BJ (cell line): ENCODE data around the gene KAT6B. TPM values are rescaled to one million over a fixed set of nuclear protein-coding genes. Genes with fewer than 3 reads are reported as not detected.
A peak's percentile ranks its signal among the peaks of the same experiment; 100 is the strongest.

ENCODE experiments used
- CTCF ChIA-PET: fragments of 350-600 bp; formaldehyde crosslinking; extraction: SDS; loops from one replicate; lab custom pipeline; 2021; ENCODE audit warnings: antibody characterized with exemption, inconsistent platforms; lab: Yijun Ruan, JAX
- POLR2A ChIA-PET: fragments of 300-600 bp; sonication (Branson Sonifier 250); formaldehyde crosslinking; extraction: SDS; loops from one replicate; lab custom pipeline; 2021; ENCODE audit warnings: antibody characterized with exemption; lab: Charles Lee
- DNase-seq: peaks from one replicate; pipeline ENCODE4 v3.0.0-alpha.2; 2011; ENCODE audit warnings: low read depth
- H3K27me3 ChIP-seq: 2 replicates; pipeline ENCODE4 v1.6.0; 2011; ENCODE audit warnings: low read length; ENCODE audit not compliant: control insufficient read depth, insufficient read depth
- H3K36me3 ChIP-seq: 2 replicates; pipeline ENCODE4 v1.5.1; 2011; ENCODE audit warnings: low read length; ENCODE audit not compliant: control insufficient read depth, insufficient read depth
- H3K4me3 ChIP-seq: 2 replicates; pipeline ENCODE4 v1.5.1; 2011; ENCODE audit warnings: low read depth, mild to moderate bottlenecking, control low read depth, low read length
- polyA plus RNA-seq: library from polyadenylated mRNA; depleted of rRNA; stranded (reverse); fragments of >200 nt; gene quantifications from 2 replicates; pipeline ENCODE4 v1.2.3, GENCODE V29; 2011
- TF ChIP-seq, protein P1 (sequence below): IDR thresholded peaks from 2 replicates; pipeline ENCODE4 v1.5.1; 2011; ENCODE audit warnings: low read depth, mild to moderate bottlenecking, control low read depth, inconsistent platforms, low read length, moderate library complexity; ENCODE audit not compliant: insufficient read depth

Gene KAT6B
- polyA plus RNA-seq, 1 experiment: 5.1 TPM

- ChIA-PET CTCF (interaction anchor here (1.5 kb wide), 1 partner anchor 9 kb away, joined by 5 read pairs; no protein-coding TSS in a partner anchor), POLR2A (no interaction called here)
- no peak for DNase-seq
- TF ChIP-seq, protein P1, sequence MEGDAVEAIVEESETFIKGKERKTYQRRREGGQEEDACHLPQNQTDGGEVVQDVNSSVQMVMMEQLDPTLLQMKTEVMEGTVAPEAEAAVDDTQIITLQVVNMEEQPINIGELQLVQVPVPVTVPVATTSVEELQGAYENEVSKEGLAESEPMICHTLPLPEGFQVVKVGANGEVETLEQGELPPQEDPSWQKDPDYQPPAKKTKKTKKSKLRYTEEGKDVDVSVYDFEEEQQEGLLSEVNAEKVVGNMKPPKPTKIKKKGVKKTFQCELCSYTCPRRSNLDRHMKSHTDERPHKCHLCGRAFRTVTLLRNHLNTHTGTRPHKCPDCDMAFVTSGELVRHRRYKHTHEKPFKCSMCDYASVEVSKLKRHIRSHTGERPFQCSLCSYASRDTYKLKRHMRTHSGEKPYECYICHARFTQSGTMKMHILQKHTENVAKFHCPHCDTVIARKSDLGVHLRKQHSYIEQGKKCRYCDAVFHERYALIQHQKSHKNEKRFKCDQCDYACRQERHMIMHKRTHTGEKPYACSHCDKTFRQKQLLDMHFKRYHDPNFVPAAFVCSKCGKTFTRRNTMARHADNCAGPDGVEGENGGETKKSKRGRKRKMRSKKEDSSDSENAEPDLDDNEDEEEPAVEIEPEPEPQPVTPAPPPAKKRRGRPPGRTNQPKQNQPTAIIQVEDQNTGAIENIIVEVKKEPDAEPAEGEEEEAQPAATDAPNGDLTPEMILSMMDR: no peak
- H3K4me3 ChIP-seq: no peak overlapping the region
- peaks cover 14% of the 10 kb centered on the region for H3K36me3 ChIP-seq
- no peaks in the 10 kb centered on the region for H3K27me3 ChIP-seq
Measured at GRCh38 chr10:75018251-75018650, 191.9 kb downstream of the KAT6B start.

DNA sequence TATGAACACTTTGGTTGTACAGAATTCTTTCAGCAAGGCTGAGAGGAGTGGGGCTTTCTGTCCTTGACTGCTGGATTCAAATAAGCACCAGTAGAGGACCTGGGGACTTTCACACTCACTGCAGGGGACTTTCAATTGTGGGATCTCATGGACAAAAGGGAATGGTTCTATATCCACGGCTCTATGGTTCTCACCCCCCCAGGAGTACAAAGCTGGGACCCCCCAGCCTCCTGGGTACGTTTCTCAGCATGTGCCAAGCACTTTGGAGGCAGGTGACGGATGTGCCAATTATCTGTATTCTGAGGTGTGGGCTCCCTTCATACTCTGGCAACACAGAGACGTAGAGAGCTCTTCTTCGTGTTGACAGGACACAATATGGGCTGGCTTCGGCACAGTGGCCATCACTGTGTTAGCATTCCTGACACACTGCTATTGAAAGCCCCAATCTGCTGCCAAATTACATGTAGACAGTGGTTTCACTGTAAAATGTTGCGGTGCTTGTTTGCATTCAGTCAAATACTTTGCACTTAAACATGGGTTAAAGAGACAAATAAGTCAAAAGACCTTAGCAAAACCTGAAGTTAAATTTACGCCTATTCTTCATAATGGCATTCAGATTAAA, 192.4 kb downstream of the KAT6B start:
- CTCF ChIA-PET: interaction anchor here (1.5 kb wide), 1 partner anchor 9 kb away, joined by 5 read pairs; no protein-coding TSS in a partner anchor
- POLR2A ChIA-PET: interaction anchor here (0.6 kb wide), 1 partner anchor 109 kb away, joined by 14 read pairs; no protein-coding TSS in a partner anchor
- TF ChIP-seq, protein P1: no peak

GRCh38 chr10:75019370-75019769, 193.0 kb downstream of the KAT6B start:
- ChIA-PET CTCF (interaction anchor here (1.0 to 1.5 kb wide), 2 partner anchors 30 to 390 kb away, joined by 3 read pairs; no protein-coding TSS in a partner anchor), POLR2A (interaction anchor here (0.6 kb wide), 1 partner anchor 109 kb away, joined by 14 read pairs; no protein-coding TSS in a partner anchor)
- Histone ChIP-seq H3K4me3 (no peak overlapping the region), H3K36me3 (peaks cover 14% of the 10 kb centered on the region), H3K27me3 (no peaks in the 10 kb centered on the region)
- TF ChIP-seq, protein P1: peak; percentile 33
- no peak for DNase-seq

More for the DNA sequence above, 192.4 kb downstream of the KAT6B start:
- no peak for DNase-seq
- peaks cover 14% of the 10 kb centered on the region for H3K36me3 ChIP-seq
- H3K4me3 ChIP-seq: no peak overlapping the region
- H3K27me3 ChIP-seq: no peaks in the 10 kb centered on the region

- Histone ChIP-seq H3K36me3 (peaks cover 17% of the 10 kb centered on the region), H3K27me3 (no peaks in the 10 kb centered on the region), H3K4me3 (no peak overlapping the region)
- no peak for DNase-seq
- TF ChIP-seq, protein P1: no peak
- CTCF ChIA-PET: interaction anchor here (0.6 to 1.5 kb wide), 4 partner anchors 31 to 776 kb away, joined by 3 to 4 read pairs (median 3); no protein-coding TSS in a partner anchor
- POLR2A ChIA-PET: no interaction called here
Measured at GRCh38 chr10:75020168-75020567, 193.8 kb downstream of the KAT6B start.

DNA sequence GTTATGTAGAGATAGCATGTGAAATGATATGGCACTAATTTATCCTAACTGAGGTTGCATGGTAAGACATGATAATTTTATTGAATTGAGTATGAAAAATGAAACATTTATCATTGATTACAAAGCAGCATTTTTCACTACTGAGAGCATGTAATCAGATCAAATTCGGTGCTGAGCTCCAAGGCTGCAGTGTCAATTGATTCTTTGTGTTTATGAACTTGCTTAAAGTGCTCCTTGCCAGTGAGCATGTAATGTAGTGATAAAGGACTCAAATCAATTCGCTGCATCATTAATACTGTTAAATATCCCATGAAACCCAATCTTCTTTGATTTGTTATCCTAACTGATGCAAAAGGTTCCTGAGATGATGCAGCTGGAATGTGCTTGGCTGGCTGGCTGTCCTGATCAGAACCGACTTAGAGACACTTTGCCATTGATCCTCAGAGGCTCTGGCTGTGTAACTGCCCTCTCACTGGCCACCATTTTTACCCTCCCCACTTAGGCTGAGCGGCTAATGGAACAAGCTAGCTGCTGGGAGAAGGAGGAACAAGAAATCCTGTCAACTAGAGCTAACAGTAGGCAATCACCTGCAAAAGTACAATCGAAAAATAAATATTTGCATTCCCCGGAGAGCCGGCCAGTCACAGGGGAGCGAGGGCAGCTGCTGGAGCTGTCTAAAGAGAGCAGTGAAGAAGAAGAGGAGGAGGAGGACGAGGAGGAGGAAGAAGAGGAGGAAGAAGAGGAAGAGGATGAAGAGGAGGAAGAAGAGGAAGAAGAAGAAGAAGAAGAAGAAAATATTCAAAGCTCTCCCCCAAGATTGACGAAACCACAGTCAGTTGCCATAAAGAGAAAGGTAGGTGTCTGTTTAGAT, 195.2 kb downstream of the KAT6B start:
- CTCF ChIA-PET: interaction anchor here (0.6 to 1.4 kb wide), 7 partner anchors 79 to 754 kb away, joined by 3 to 6 read pairs (median 3); no protein-coding TSS in a partner anchor
- Histone ChIP-seq H3K4me3 (no peak overlapping the region), H3K36me3 (peaks cover 22% of the 10 kb centered on the region), H3K27me3 (no peaks in the 10 kb centered on the region)
- TF ChIP-seq, protein P1: no peak
- DNase-seq: no peak
- POLR2A ChIA-PET: no interaction called here
